Measurements from ENCODE around the gene ABTB2.
A peak's percentile ranks its signal among the peaks of the same experiment; 100 is the strongest.

DNA sequence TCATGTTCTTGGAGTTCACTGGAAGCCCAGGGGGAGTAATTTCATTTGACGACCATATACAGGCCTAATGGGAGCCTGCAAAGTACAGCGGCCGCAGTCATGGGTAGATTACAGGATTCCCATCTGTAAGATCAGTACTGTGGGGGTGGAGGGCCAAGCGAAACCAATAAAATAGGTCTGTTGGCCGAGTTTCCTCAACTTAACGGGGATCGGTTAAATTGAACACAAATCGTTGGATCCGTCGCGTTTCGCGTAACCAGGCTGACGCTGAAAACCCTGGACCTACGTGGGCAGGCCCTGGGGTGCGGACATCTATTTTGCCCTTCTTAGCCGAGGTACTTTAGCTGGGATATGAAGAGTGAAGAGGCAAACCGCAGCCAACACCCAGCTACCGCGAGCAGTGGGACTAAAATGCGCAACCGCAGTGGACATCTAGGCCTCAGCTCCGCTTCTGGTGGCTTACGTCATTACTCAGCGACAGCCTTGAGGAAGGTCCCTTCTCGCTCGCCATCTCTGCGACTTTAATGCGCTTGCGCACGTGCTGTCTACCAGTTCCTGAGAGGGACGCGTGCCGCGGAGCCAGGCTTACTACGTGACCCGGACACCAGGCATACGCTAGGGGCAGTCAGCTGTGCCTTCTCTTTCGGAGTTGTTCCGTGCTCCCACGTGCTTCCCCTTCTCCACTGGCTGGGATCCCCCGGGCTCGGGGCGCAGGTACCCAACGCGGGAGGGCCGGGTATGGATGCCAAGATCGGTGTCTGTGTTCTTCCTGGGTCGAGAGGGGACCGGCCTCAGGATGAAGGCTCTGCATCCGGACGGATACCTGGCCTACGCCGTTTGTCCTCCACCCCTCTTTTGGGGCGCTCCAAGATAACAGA, 252.5 kb downstream of the ABTB2 start, which contains the start of gene NAT10:
- TF ChIP-seq EP300 (IDR thresholded peaks at IDR 0.05) (peak in 1 of 4 donors; percentile 91), POLR2AphosphoS5 (IDR thresholded peaks at IDR 0.05) (peak; percentile 98 to 99)

Measured in upper lobe of left lung (tissue), 4 donors.